Measurements from ENCODE around the gene CAMK1D.

CAMK1D gene

GRCh38 chr10:12501324-12501723, 152.0 kb downstream of the CAMK1D start:
- Histone ChIP-seq H3K4me1 (ENCODE audit: control insufficient read depth, insufficient read depth, low read length) (peaks cover 16% of the 10 kb centered on the region), H3K9me3 (ENCODE audit: control insufficient read depth, low read length) (no peaks in the 10 kb centered on the region), H3K36me3 (ENCODE audit: control insufficient read depth, insufficient read depth, low read length) (no peaks in the 10 kb centered on the region), H3K27me3 (ENCODE audit: control insufficient read depth, insufficient read depth, low read length) (peaks cover 13% of the 10 kb centered on the region), H3K4me3 (ENCODE audit: low read length) (no peak overlapping the region), H3K9ac (ENCODE audit: low read length) (no peak overlapping the region)

GRCh38 chr10:12501841-12502525, 152.6 kb downstream of the CAMK1D start:
- Histone ChIP-seq H3K4me1 (ENCODE audit: control insufficient read depth, insufficient read depth, low read length) (peaks cover 16% of the 10 kb centered on the region), H3K36me3 (ENCODE audit: control insufficient read depth, insufficient read depth, low read length) (no peaks in the 10 kb centered on the region), H3K27me3 (ENCODE audit: control insufficient read depth, insufficient read depth, low read length) (peaks cover 13% of the 10 kb centered on the region), H3K4me3 (ENCODE audit: low read length) (no peak overlapping the region), H3K9me3 (ENCODE audit: control insufficient read depth, low read length) (no peaks in the 10 kb centered on the region), H3K9ac (ENCODE audit: low read length) (no peak overlapping the region)

- H3K36me3 ChIP-seq (ENCODE audit: control insufficient read depth, insufficient read depth, low read length) = no peaks in the 10 kb centered on the region
- no peak overlapping the region for H3K9ac ChIP-seq (ENCODE audit: low read length)
- H3K4me3 ChIP-seq (ENCODE audit: low read length) = no peak overlapping the region
- peaks cover 13% of the 10 kb centered on the region for H3K27me3 ChIP-seq (ENCODE audit: control insufficient read depth, insufficient read depth, low read length)
- H3K4me1 ChIP-seq (ENCODE audit: control insufficient read depth, insufficient read depth, low read length) = peaks cover 16% of the 10 kb centered on the region
- H3K9me3 ChIP-seq (ENCODE audit: control insufficient read depth, low read length) = no peaks in the 10 kb centered on the region
Observed at GRCh38 chr10:12502526-12503274, 153.4 kb downstream of the CAMK1D start.

GRCh38 chr10:12503311-12503710, 154.0 kb downstream of the CAMK1D start:
- Histone ChIP-seq H3K27me3 (ENCODE audit: control insufficient read depth, insufficient read depth, low read length) (peaks cover 13% of the 10 kb centered on the region), H3K9me3 (ENCODE audit: control insufficient read depth, low read length) (no peaks in the 10 kb centered on the region), H3K4me3 (ENCODE audit: low read length) (no peak overlapping the region), H3K36me3 (ENCODE audit: control insufficient read depth, insufficient read depth, low read length) (no peaks in the 10 kb centered on the region), H3K4me1 (ENCODE audit: control insufficient read depth, insufficient read depth, low read length) (peaks cover 16% of the 10 kb centered on the region), H3K9ac (ENCODE audit: low read length) (no peak overlapping the region)

- Histone ChIP-seq H3K9me3 (ENCODE audit: control insufficient read depth, low read length) (no peaks in the 10 kb centered on the region), H3K4me3 (ENCODE audit: low read length) (no peak overlapping the region)
Observed at GRCh38 chr10:12504176-12504575, 154.8 kb downstream of the CAMK1D start.

GRCh38 chr10:12504628-12505027, 155.3 kb downstream of the CAMK1D start:
- H3K4me3 ChIP-seq (ENCODE audit: low read length) = no peak overlapping the region
- H3K9me3 ChIP-seq (ENCODE audit: control insufficient read depth, low read length) = no peaks in the 10 kb centered on the region
- no peaks in the 10 kb centered on the region for H3K36me3 ChIP-seq (ENCODE audit: control insufficient read depth, insufficient read depth, low read length)
- H3K9ac ChIP-seq (ENCODE audit: low read length) = no peak overlapping the region
- H3K4me1 ChIP-seq (ENCODE audit: control insufficient read depth, insufficient read depth, low read length) = peaks cover 16% of the 10 kb centered on the region
- H3K27me3 ChIP-seq (ENCODE audit: control insufficient read depth, insufficient read depth, low read length) = peaks cover 13% of the 10 kb centered on the region

More at GRCh38 chr10:12504176-12504575, 154.8 kb downstream of the CAMK1D start:
- peaks cover 13% of the 10 kb centered on the region for H3K27me3 ChIP-seq (ENCODE audit: control insufficient read depth, insufficient read depth, low read length)
- H3K36me3 ChIP-seq (ENCODE audit: control insufficient read depth, insufficient read depth, low read length) = no peaks in the 10 kb centered on the region
- H3K9ac ChIP-seq (ENCODE audit: low read length) = no peak overlapping the region
- peaks cover 16% of the 10 kb centered on the region for H3K4me1 ChIP-seq (ENCODE audit: control insufficient read depth, insufficient read depth, low read length)

- peaks cover 10% of the 10 kb centered on the region for H3K4me1 ChIP-seq (ENCODE audit: control insufficient read depth, insufficient read depth, low read length)
- no peak overlapping the region for H3K9ac ChIP-seq (ENCODE audit: low read length)
- no peaks in the 10 kb centered on the region for H3K9me3 ChIP-seq (ENCODE audit: control insufficient read depth, low read length)
- H3K4me3 ChIP-seq (ENCODE audit: low read length) = no peak overlapping the region
- no peaks in the 10 kb centered on the region for H3K36me3 ChIP-seq (ENCODE audit: control insufficient read depth, insufficient read depth, low read length)
- H3K27me3 ChIP-seq (ENCODE audit: control insufficient read depth, insufficient read depth, low read length) = peaks cover 13% of the 10 kb centered on the region
Observed at GRCh38 chr10:12505683-12506082, 156.3 kb downstream of the CAMK1D start.

GRCh38 chr10:12507165-12507850, 158.0 kb downstream of the CAMK1D start:
- no peaks in the 10 kb centered on the region for H3K27me3 ChIP-seq (ENCODE audit: control insufficient read depth, insufficient read depth, low read length)
- H3K36me3 ChIP-seq (ENCODE audit: control insufficient read depth, insufficient read depth, low read length) = no peaks in the 10 kb centered on the region
- no peak overlapping the region for H3K4me3 ChIP-seq (ENCODE audit: low read length)
- no peaks in the 10 kb centered on the region for H3K9me3 ChIP-seq (ENCODE audit: control insufficient read depth, low read length)
- no peak overlapping the region for H3K9ac ChIP-seq (ENCODE audit: low read length)
- H3K4me1 ChIP-seq (ENCODE audit: control insufficient read depth, insufficient read depth, low read length) = no peaks in the 10 kb centered on the region

GRCh38 chr10:12508165-12508564, 158.8 kb downstream of the CAMK1D start:
- no peaks in the 10 kb centered on the region for H3K4me1 ChIP-seq (ENCODE audit: control insufficient read depth, insufficient read depth, low read length)
- no peaks in the 10 kb centered on the region for H3K27me3 ChIP-seq (ENCODE audit: control insufficient read depth, insufficient read depth, low read length)
- H3K9me3 ChIP-seq (ENCODE audit: control insufficient read depth, low read length) = no peaks in the 10 kb centered on the region
- H3K9ac ChIP-seq (ENCODE audit: low read length) = no peak overlapping the region
- no peak overlapping the region for H3K4me3 ChIP-seq (ENCODE audit: low read length)
- H3K36me3 ChIP-seq (ENCODE audit: control insufficient read depth, insufficient read depth, low read length) = no peaks in the 10 kb centered on the region

GRCh38 chr10:12509016-12509793, 159.9 kb downstream of the CAMK1D start:
- no peaks in the 10 kb centered on the region for H3K36me3 ChIP-seq (ENCODE audit: control insufficient read depth, insufficient read depth, low read length)
- H3K9me3 ChIP-seq (ENCODE audit: control insufficient read depth, low read length) = no peaks in the 10 kb centered on the region
- no peak overlapping the region for H3K9ac ChIP-seq (ENCODE audit: low read length)
- H3K4me1 ChIP-seq (ENCODE audit: control insufficient read depth, insufficient read depth, low read length) = no peaks in the 10 kb centered on the region
- no peaks in the 10 kb centered on the region for H3K27me3 ChIP-seq (ENCODE audit: control insufficient read depth, insufficient read depth, low read length)
- no peak overlapping the region for H3K4me3 ChIP-seq (ENCODE audit: low read length)

- Histone ChIP-seq H3K36me3 (ENCODE audit: control insufficient read depth, insufficient read depth, low read length) (no peaks in the 10 kb centered on the region), H3K9ac (ENCODE audit: low read length) (no peak overlapping the region)
Observed at GRCh38 chr10:12509794-12510100, 160.4 kb downstream of the CAMK1D start.

More at GRCh38 chr10:12509794-12510100, 160.4 kb downstream of the CAMK1D start:
- no peak overlapping the region for H3K4me3 ChIP-seq (ENCODE audit: low read length)
- no peaks in the 10 kb centered on the region for H3K27me3 ChIP-seq (ENCODE audit: control insufficient read depth, insufficient read depth, low read length)
- no peaks in the 10 kb centered on the region for H3K9me3 ChIP-seq (ENCODE audit: control insufficient read depth, low read length)
- H3K4me1 ChIP-seq (ENCODE audit: control insufficient read depth, insufficient read depth, low read length) = no peaks in the 10 kb centered on the region
